Endothelial cell of umbilical vein (primary cell): ENCODE results near the gene ZRANB1. TPM values are rescaled to one million over a fixed set of nuclear protein-coding genes. Genes with fewer than 3 reads are reported as not detected.

Experiments used
- BruUV-seq: library from RNA; stranded (reverse); fragments of 400-500 nt; replicated peaks from 2 replicates; lab custom pipeline; 2021; lab: Mats Ljungman, UMichigan
- CTCF ChIA-PET: fragments of 300-600, 350-600 bp; sonication (Branson Sonifier 250); formaldehyde crosslinking; loops from one replicate; lab custom pipeline; 2021; ENCODE audit warnings: antibody characterized with exemption, inconsistent platforms; lab: Charles Lee
- POLR2A ChIA-PET: fragments of 300-600, 350-600 bp; sonication (Branson Sonifier 250); formaldehyde crosslinking; loops from one replicate; lab custom pipeline; 2021; ENCODE audit warnings: antibody characterized with exemption, inconsistent platforms; lab: Charles Lee
- DNase-seq: peaks from one replicate; pipeline ENCODE4 v3.0.0-alpha.2; 2011; ENCODE audit warnings: low read depth, low spot score
- FAIRE-seq: peaks from 2 replicates; lab custom pipeline; 2011; peaks lifted over from hg19 to GRCh38; lab: Jason Lieb, UNC
- H2AFZ ChIP-seq: 2 replicates; pipeline ENCODE4 v1.6.0; 2012; ENCODE audit warnings: low read depth, low read length, control low read depth, inconsistent platforms
- H3K27ac ChIP-seq: 2 replicates; pipeline ENCODE4 v1.5.1; 2011; ENCODE audit warnings: low read depth, mild to moderate bottlenecking, control low read depth, low read length, moderate library complexity; ENCODE audit not compliant: insufficient read depth
- H3K27me3 ChIP-seq, 2 experiments: 2 replicates each; pipeline versions ENCODE4 v1.6.0 to v1.6.1; 2011; ENCODE audit warnings: low read length in 2 of 2, mixed read lengths in 1 of 2; ENCODE audit not compliant: control insufficient read depth in 2 of 2, insufficient read depth in 2 of 2
- H3K36me3 ChIP-seq, 2 experiments: 2 replicates in 1 of 2; 3 replicates in 1 of 2; pipeline ENCODE4 v1.5.1; 2011; ENCODE audit warnings: low read length in 2 of 2, mild to moderate bottlenecking in 1 of 2, moderate library complexity in 1 of 2; ENCODE audit not compliant: control insufficient read depth in 2 of 2, insufficient read depth in 2 of 2; ENCODE audit errors: extremely low read depth in 1 of 2
- H3K4me1 ChIP-seq: 3 replicates; pipeline ENCODE4 v1.5.1; 2011; ENCODE audit warnings: mild to moderate bottlenecking, low read length; ENCODE audit not compliant: control insufficient read depth, insufficient read depth; ENCODE audit errors: extremely low read depth
- H3K4me2 ChIP-seq: 2 replicates; pipeline ENCODE4 v1.6.1; 2011; ENCODE audit warnings: low read length, control low read depth, mixed read lengths; ENCODE audit not compliant: insufficient read depth
- H3K4me3 ChIP-seq, 3 experiments: fragments of 200-600 bp in 1 of 3; sonication (generic), shearing (Covaris generic) in 1 of 3; replicated peaks in 1 of 3; 2 replicates each; pipeline ENCODE4 v1.5.1; 2011 to 2016; ENCODE audit warnings: control low read depth in 3 of 3, low read length in 3 of 3, mild to moderate bottlenecking in 2 of 3, inconsistent platforms in 1 of 3, low read depth in 1 of 3, moderate library complexity in 1 of 3; ENCODE audit not compliant: insufficient read depth in 1 of 3
- H3K79me2 ChIP-seq: 2 replicates; pipeline ENCODE4 v1.6.0; 2012; ENCODE audit warnings: low read length, inconsistent platforms; ENCODE audit not compliant: control insufficient read depth, insufficient read depth
- H3K9ac ChIP-seq: replicated peaks from 2 replicates; pipeline ENCODE3; 2011; ENCODE audit warnings: low read length, control low read depth; ENCODE audit not compliant: insufficient read depth; ENCODE audit errors: extremely low read depth
- H3K9me1 ChIP-seq: replicated peaks from 3 replicates; pipeline ENCODE4 v1.6.0; 2011; ENCODE audit warnings: mild to moderate bottlenecking, low read length; ENCODE audit not compliant: control insufficient read depth, insufficient read depth; ENCODE audit errors: extremely low read depth
- H3K9me3 ChIP-seq: replicated peaks from 2 replicates; pipeline ENCODE4 v1.5.1; 2012; ENCODE audit warnings: low read length, inconsistent platforms; ENCODE audit not compliant: control insufficient read depth, insufficient read depth
- H4K20me1 ChIP-seq: replicated peaks from 2 replicates; pipeline ENCODE3; 2011; ENCODE audit warnings: mild to moderate bottlenecking, low read length; ENCODE audit not compliant: control insufficient read depth, insufficient read depth; ENCODE audit errors: extremely low read depth
- EZH2 ChIP-seq: IDR thresholded peaks from 2 replicates; pipeline ENCODE4 v1.6.1; 2012; ENCODE audit warnings: borderline replicate concordance, low read depth, mild to moderate bottlenecking, moderate library complexity, low read length, inconsistent platforms; ENCODE audit not compliant: severe bottlenecking
- JUN ChIP-seq: IDR thresholded peaks from 2 replicates; pipeline ENCODE4 v1.6.1; 2011; ENCODE audit warnings: borderline replicate concordance, low read depth; ENCODE audit not compliant: insufficient read length, insufficient read depth
- POLR2A ChIP-seq: IDR thresholded peaks from 2 replicates; pipeline ENCODE4 v1.6.1; 2012; ENCODE audit warnings: low read depth, mild to moderate bottlenecking, control low read depth, low read length
- POLR2AphosphoS5 ChIP-seq: IDR thresholded peaks from 2 replicates; pipeline ENCODE4 v1.6.1; 2012; ENCODE audit warnings: low read depth, mild to moderate bottlenecking, control low read depth, low read length, moderate library complexity; ENCODE audit not compliant: insufficient read depth
- dilution Hi-C: fragments of 300-500 bp; cut with MboI; formaldehyde crosslinking; loops from one replicate; pipeline ENCODE4 v1.15.0; 2019; ENCODE audit warnings: low sequenced_read_pairs; ENCODE audit not compliant: extremely low pct_ligation_motif_present
- intact Hi-C: fragments of 100-400 bp; cut with micrococcal nuclease; formaldehyde crosslinking; loops from one replicate; pipeline ENCODE4 v1.10.0; 2022
- polyA plus RNA-seq, 4 experiments: library from polyadenylated mRNA; depleted of rRNA in 3 of 4; stranded (reverse) in 3 of 4; unstranded in 1 of 4; fragments of >200 nt; gene quantifications; 2 replicates each; pipeline versions ENCODE4 v1.2.1 to v1.2.3, GENCODE V29; 2011 to 2012; ENCODE audit warnings: missing spikeins in 1 of 4
- total RNA-seq: library from RNA; stranded (reverse); gene quantifications from 2 replicates; pipeline ENCODE4 v1.2.3, GENCODE V29; 2021
- TF ChIP-seq, protein P1 (sequence below), 2 donors: IDR thresholded peaks; 1 replicate in 1 of 2; 2 replicates in 1 of 2; pipeline ENCODE4 v1.5.1; 2011; ENCODE audit warnings: low read length in 2 of 2, mild to moderate bottlenecking in 2 of 2, moderate library complexity in 2 of 2, control low read depth in 1 of 2, inconsistent platforms in 1 of 2, low read depth in 1 of 2; ENCODE audit not compliant: insufficient read depth in 1 of 2; ENCODE audit errors: extremely low read depth in 1 of 2
- TF ChIP-seq, protein P2 (sequence below): IDR thresholded peaks from 2 replicates; pipeline ENCODE4 v1.6.1; 2011; ENCODE audit not compliant: insufficient read depth, insufficient read length

Gene ZRANB1
- total and polyA plus RNA-seq, 2 donors (not counting 3 experiments of a cell fraction or from before 2014, with no cell fraction given), result 6.2 to 17.7 TPM

DNA sequence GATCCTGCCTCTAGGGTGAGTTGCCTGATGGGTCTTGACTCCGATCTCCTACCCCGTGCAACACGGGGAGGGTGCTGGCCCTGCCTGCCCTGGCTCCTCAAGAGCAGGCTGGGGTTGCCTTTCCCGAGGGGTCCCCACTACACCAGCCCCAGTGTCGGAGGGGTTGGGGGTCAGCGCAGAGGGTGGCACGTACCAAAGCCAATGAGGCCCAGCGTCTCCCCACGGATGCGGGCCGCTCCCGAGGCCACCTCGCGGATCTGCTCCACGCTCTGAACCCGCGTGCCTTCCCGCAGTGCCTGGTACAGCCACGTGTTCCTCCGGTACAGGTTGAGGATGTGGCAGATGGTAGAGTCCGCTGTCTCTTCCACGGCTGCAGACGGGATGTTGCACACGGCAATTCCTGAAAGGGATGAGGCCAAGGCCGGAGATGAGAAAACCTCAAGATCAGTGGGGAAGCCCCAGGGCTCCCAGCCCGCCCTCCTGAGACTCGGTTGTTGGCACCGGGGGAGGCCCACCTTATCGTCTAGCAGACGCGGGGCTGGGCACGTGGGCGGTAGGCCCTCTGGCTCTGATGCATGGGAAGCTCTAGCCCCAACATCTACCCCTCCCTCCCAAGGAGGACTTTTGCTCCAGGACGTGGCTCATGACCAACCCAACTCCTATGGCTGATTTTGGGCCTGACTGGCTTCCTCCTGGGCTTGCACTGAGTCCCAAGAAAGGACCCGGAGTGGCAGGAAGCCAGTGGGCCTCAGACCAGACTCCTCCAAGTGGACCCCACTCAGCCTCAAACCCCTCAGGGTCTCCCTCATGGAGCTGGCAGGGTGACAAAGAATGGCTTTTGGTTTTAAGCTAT lies 56.1 kb downstream of the ZRANB1 start:
- TF ChIP-seq POLR2A (no peak), EZH2 (no peak), POLR2AphosphoS5 (no peak), JUN (no peak)
- TF ChIP-seq, protein P1, sequence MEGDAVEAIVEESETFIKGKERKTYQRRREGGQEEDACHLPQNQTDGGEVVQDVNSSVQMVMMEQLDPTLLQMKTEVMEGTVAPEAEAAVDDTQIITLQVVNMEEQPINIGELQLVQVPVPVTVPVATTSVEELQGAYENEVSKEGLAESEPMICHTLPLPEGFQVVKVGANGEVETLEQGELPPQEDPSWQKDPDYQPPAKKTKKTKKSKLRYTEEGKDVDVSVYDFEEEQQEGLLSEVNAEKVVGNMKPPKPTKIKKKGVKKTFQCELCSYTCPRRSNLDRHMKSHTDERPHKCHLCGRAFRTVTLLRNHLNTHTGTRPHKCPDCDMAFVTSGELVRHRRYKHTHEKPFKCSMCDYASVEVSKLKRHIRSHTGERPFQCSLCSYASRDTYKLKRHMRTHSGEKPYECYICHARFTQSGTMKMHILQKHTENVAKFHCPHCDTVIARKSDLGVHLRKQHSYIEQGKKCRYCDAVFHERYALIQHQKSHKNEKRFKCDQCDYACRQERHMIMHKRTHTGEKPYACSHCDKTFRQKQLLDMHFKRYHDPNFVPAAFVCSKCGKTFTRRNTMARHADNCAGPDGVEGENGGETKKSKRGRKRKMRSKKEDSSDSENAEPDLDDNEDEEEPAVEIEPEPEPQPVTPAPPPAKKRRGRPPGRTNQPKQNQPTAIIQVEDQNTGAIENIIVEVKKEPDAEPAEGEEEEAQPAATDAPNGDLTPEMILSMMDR (IDR thresholded peaks at IDR 0.05; ENCODE audit: extremely low read depth in 1 of 2, insufficient read depth in 1 of 2, low read depth in 1 of 2, low read length in 2 of 2), result no peak
- TF ChIP-seq, protein P2, sequence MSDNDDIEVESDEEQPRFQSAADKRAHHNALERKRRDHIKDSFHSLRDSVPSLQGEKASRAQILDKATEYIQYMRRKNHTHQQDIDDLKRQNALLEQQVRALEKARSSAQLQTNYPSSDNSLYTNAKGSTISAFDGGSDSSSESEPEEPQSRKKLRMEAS, result no peak
- Histone ChIP-seq H3K9ac (no peak overlapping the region), H3K4me2 (no peak overlapping the region), H3K36me3 (peaks cover 21 to 79% of the 10 kb centered on the region in 2 experiments), H3K4me1 (no peaks in the 10 kb centered on the region), H3K27ac (no peak overlapping the region), H3K9me3 (no peaks in the 10 kb centered on the region), H3K9me1 (no peaks in the 10 kb centered on the region), H2AFZ (no peak overlapping the region), H3K27me3 (no peaks in the 10 kb centered on the region), H4K20me1 (no peaks in the 10 kb centered on the region), H3K4me3 (no peak overlapping the region), H3K79me2 (peaks cover 3% of the 10 kb centered on the region)
- intact Hi-C loops (no loop called here), dilution Hi-C loops (no loop called here)
- DNase-seq (no peak), FAIRE-seq (no peak)
- ChIA-PET POLR2A (no interaction called here), CTCF (no interaction called here)
- BruUV-seq, result no TSS peak
